Measurements from ENCODE around the gene OLFML1. TPM values are rescaled to one million over a fixed set of nuclear protein-coding genes. Genes with fewer than 3 reads are reported as not detected.

Gene OLFML1
- total RNA-seq, 1 donor from 2014 or later, result not detected

DNA sequence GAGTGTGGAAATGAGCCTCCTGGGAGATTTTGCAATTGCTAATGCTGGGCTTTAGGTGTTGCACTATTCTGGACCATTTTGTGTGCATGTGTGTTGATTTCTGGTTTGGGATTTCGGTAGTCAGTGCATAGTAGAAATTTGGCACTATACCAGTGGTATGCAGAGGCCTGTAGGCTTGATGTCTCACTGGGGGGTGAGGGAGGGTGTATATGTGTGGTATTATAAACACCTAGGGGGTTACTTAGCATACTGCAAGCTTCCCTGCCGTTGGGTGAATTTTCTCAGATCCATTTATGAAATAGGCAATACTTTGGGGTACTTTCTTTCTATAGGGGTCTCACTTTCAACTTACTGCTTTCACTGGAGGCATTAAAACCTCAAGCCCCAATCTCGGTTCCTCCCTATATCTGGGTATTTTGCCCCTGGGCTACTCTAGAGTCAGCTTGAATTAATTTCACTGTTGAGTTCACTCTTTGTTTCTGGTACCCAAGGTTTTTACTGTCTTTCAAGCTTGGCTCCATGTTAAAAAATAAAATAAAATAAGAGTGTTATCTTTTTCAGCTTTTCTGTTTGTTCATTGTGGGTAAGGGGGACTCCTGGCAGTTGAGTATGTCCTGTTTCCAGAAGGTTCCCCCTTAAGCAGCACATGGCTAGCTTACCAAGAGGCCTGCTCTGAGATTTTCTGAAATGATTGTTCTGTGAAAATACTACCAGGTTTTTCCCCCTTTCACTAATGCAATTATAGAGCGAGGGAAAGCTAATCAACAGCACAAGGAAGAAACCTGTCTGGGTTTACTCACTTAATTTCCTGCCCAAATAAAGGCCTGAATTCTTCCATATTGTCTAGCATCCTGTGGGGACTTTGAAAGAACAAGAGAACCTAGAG, 74.3 kb downstream of the OLFML1 start:
- intact Hi-C loops (cut with micrococcal nuclease), result no loop called here
- Mint-ChIP-seq H3K27me3 (peaks cover 5% of the 10 kb centered on the region), H3K4me3 (no peak overlapping the region), H3K4me1 (no peaks in the 10 kb centered on the region), H3K9me3 (no peaks in the 10 kb centered on the region), H3K27ac (no peak overlapping the region), H3K36me3 (ENCODE audit: low read depth) (no peaks in the 10 kb centered on the region)
- DNase-seq, result no peak

Other genes starting within 250 kb of the OLFML1 start
- gene SYT9, start 233.6 kb upstream of the OLFML1 start, total RNA-seq, result not detected in 2 replicates
- gene PPFIBP2, start 28.5 kb downstream of the OLFML1 start, total RNA-seq, result 1.2 and 1.6 TPM in 2 replicates
- 3.4 and 3.6 TPM in 2 replicates for gene CYB5R2, start 188.0 kb downstream of the OLFML1 start, total RNA-seq
- not detected in 2 replicates for gene OVCH2, start 221.0 kb downstream of the OLFML1 start, total RNA-seq